IMR-90 (cell line): Measurements from ENCODE around the gene CAMTA1. TPM values are rescaled to one million over a fixed set of nuclear protein-coding genes. Genes with fewer than 3 reads are reported as not detected.

Source experiments
- ATAC-seq: fragments of 200-7000 bp; cut with Tn5 transposase; 2 replicates; pipeline ENCODE4 v1.9.1; 2020; ENCODE audit warnings: low read depth, mild to moderate bottlenecking, moderate library complexity
- BruUV-seq: library from RNA; stranded (reverse); fragments of 400-500 nt; replicated peaks from 2 replicates; lab custom pipeline; 2021; lab: Mats Ljungman, UMichigan
- CTCF ChIA-PET: fragments of 300-600 bp; formaldehyde crosslinking; extraction: SDS; loops from one replicate; lab custom pipeline; 2021; ENCODE audit warnings: antibody characterized with exemption; lab: Yijun Ruan, JAX
- POLR2A ChIA-PET: fragments of 300-600 bp; sonication (Branson Sonifier 250); formaldehyde crosslinking; loops from one replicate; lab custom pipeline; 2022; ENCODE audit warnings: antibody characterized with exemption; ENCODE audit not compliant: unreplicated experiment; lab: Charles Lee
- DNase-seq: peaks from one replicate; pipeline ENCODE4 v3.0.0; 2013
- H2AFZ ChIP-seq: replicated peaks from 2 replicates; pipeline ENCODE3; 2013; ENCODE audit warnings: low read length, mild to moderate bottlenecking; ENCODE audit not compliant: poor library complexity
- H2AK5ac ChIP-seq: 2 replicates; pipeline ENCODE4 v1.6.1; 2013; ENCODE audit warnings: low read depth, low read length, inconsistent platforms
- H2AK9ac ChIP-seq: replicated peaks from 2 replicates; pipeline ENCODE3; 2013; ENCODE audit warnings: mild to moderate bottlenecking, low read depth, low read length, moderate library complexity; ENCODE audit not compliant: poor library complexity
- H2BK120ac ChIP-seq: 2 replicates; pipeline ENCODE4 v1.6.1; 2013; ENCODE audit warnings: low read depth, low read length, inconsistent platforms
- H2BK15ac ChIP-seq: 3 replicates; pipeline ENCODE4 v1.6.1; 2013; ENCODE audit warnings: low read depth, low read length, inconsistent platforms
- H2BK20ac ChIP-seq: 2 replicates; pipeline ENCODE4 v1.6.1; 2013; ENCODE audit warnings: low read depth, mild to moderate bottlenecking, inconsistent platforms, low read length, moderate library complexity
- H2BK5ac ChIP-seq: 2 replicates; pipeline ENCODE4 v1.6.1; 2013; ENCODE audit warnings: mild to moderate bottlenecking, low read depth, low read length, inconsistent platforms; ENCODE audit not compliant: poor library complexity, severe bottlenecking
- H3K14ac ChIP-seq: replicated peaks from 2 replicates; pipeline ENCODE4 v1.6.1; 2013; ENCODE audit warnings: low read depth, low read length, inconsistent platforms
- H3K18ac ChIP-seq: 2 replicates; pipeline ENCODE4 v1.6.1; 2013; ENCODE audit warnings: low read depth, low read length, control low read depth
- H3K23ac ChIP-seq: 2 replicates; pipeline ENCODE4 v1.6.1; 2013; ENCODE audit warnings: low read depth, low read length, inconsistent platforms
- H3K27ac ChIP-seq: 2 replicates; pipeline ENCODE4 v1.5.1; 2013; ENCODE audit warnings: mild to moderate bottlenecking, control low read depth, low read length; ENCODE audit not compliant: insufficient read depth
- H3K27me3 ChIP-seq: 2 replicates; pipeline ENCODE4 v1.6.1; 2013; ENCODE audit warnings: low read length; ENCODE audit not compliant: control insufficient read depth, insufficient read depth
- H3K36me3 ChIP-seq: 2 replicates; pipeline ENCODE4 v1.6.1; 2013; ENCODE audit warnings: low read length, mixed read lengths; ENCODE audit not compliant: control insufficient read depth, insufficient read depth
- H3K4ac ChIP-seq: 2 replicates; pipeline ENCODE4 v1.6.1; 2013; ENCODE audit warnings: low read depth, low read length, inconsistent platforms
- H3K4me1 ChIP-seq: 2 replicates; pipeline ENCODE4 v1.6.1; 2013; ENCODE audit warnings: low read length, mixed read lengths; ENCODE audit not compliant: control insufficient read depth, insufficient read depth
- H3K4me2 ChIP-seq: 2 replicates; pipeline ENCODE4 v1.6.1; 2013; ENCODE audit warnings: low read depth, mild to moderate bottlenecking, control low read depth, low read length, moderate library complexity
- H3K4me3 ChIP-seq: 2 replicates; pipeline ENCODE4 v1.5.1; 2013; ENCODE audit warnings: low read depth, mild to moderate bottlenecking, control low read depth, low read length, moderate library complexity; ENCODE audit not compliant: insufficient read depth
- H3K56ac ChIP-seq: 2 replicates; pipeline ENCODE4 v1.6.1; 2013; ENCODE audit warnings: low read length, inconsistent platforms; ENCODE audit not compliant: insufficient read depth; ENCODE audit errors: extremely low read depth
- H3K79me1 ChIP-seq, 2 experiments: 2 replicates each; pipeline ENCODE4 v1.6.1; 2013; ENCODE audit warnings: low read length in 2 of 2, inconsistent platforms in 1 of 2, low read depth in 1 of 2
- H3K9ac ChIP-seq: 2 replicates; pipeline ENCODE4 v1.6.1; 2013; ENCODE audit warnings: low read depth, low read length, control low read depth
- H3K9me1 ChIP-seq: 2 replicates; pipeline ENCODE4 v1.6.1; 2013; ENCODE audit warnings: low read length, inconsistent platforms; ENCODE audit not compliant: insufficient read depth
- H3K9me3 ChIP-seq: 2 replicates; pipeline ENCODE4 v1.6.1; 2013; ENCODE audit warnings: low read length; ENCODE audit not compliant: control insufficient read depth, insufficient read depth
- H4K20me1 ChIP-seq: 2 replicates; pipeline ENCODE4 v1.6.1; 2013; ENCODE audit warnings: low read length, inconsistent platforms; ENCODE audit not compliant: insufficient read depth
- H4K5ac ChIP-seq: 2 replicates; pipeline ENCODE4 v1.6.1; 2013; ENCODE audit warnings: mild to moderate bottlenecking, low read depth, low read length, control low read depth
- H4K8ac ChIP-seq, 2 experiments: 2 replicates each; pipeline ENCODE4 v1.6.1; 2013; ENCODE audit warnings: low read depth in 2 of 2, low read length in 2 of 2, control low read depth in 1 of 2, inconsistent platforms in 1 of 2
- H4K91ac ChIP-seq: 2 replicates; pipeline ENCODE4 v1.6.1; 2013; ENCODE audit warnings: low read depth, low read length, inconsistent platforms; ENCODE audit not compliant: insufficient read depth
- CHD1 ChIP-seq: IDR thresholded peaks from 2 replicates; pipeline ENCODE4 v1.6.1; 2012; ENCODE audit warnings: low read depth, low read length, improper control_type of control experiment
- MAFK ChIP-seq: IDR thresholded peaks from 2 replicates; pipeline ENCODE4 v1.6.1; 2012; ENCODE audit warnings: low read depth, low read length, improper control_type of control experiment
- MXI1 ChIP-seq: IDR thresholded peaks from 2 replicates; pipeline ENCODE4 v1.6.1; 2012; ENCODE audit warnings: low read depth, mild to moderate bottlenecking, low read length, moderate library complexity, borderline replicate concordance
- POLR2A ChIP-seq: IDR thresholded peaks from 2 replicates; pipeline ENCODE4 v1.6.1; 2012; ENCODE audit warnings: mild to moderate bottlenecking, low read depth, low read length
- RAD21 ChIP-seq: IDR thresholded peaks from 2 replicates; pipeline ENCODE4 v1.6.1; 2012; ENCODE audit warnings: low read length, improper control_type of control experiment
- RFX5 ChIP-seq: IDR thresholded peaks from 2 replicates; pipeline ENCODE4 v1.8.0; 2012; ENCODE audit warnings: low read depth, mild to moderate bottlenecking, low read length, moderate library complexity
- SMC3 ChIP-seq: fragments of 150-350 bp; IDR thresholded peaks from 2 replicates; pipeline ENCODE4 v1.6.1; 2016; ENCODE audit warnings: low read depth, mild to moderate bottlenecking, antibody characterized with exemption, low read length, moderate library complexity
- WGBS, 2 experiments: methylation state at CpG; one replicate each; pipeline versions ENCODE4 v1.1.5 to v1.1.7; 2013; ENCODE audit warnings: missing lambda C conversion rate in 2 of 2; ENCODE audit not compliant: insufficient read length in 1 of 2; ENCODE audit errors: extremely low coverage in 2 of 2; 5-methylcytosine and 5-hydroxymethylcytosine counted together
- dilution Hi-C: fragments of 300-500 bp; cut with HindIII; formaldehyde crosslinking; loops from one replicate; pipeline ENCODE4 v1.14.3; 2018; ENCODE audit warnings: low sequenced_read_pairs; ENCODE audit not compliant: unreplicated experiment
- in situ Hi-C: fragments of 300-500 bp; cut with MboI; formaldehyde crosslinking; loops from 3 replicates; pipeline ENCODE4 v1.14.3; 2019; ENCODE audit warnings: low sequenced_read_pairs, inconsistent platforms, mixed read lengths
- intact Hi-C: fragments of 100-400 bp; cut with micrococcal nuclease; formaldehyde crosslinking; loops from 2 replicates; pipeline ENCODE4 v1.10.0; 2022
- polyA plus RNA-seq, 3 experiments: library from polyadenylated mRNA; depleted of rRNA; stranded (reverse); fragments of >200 nt; gene quantifications; 2 replicates each; pipeline ENCODE4 v1.2.3, GENCODE V29; 2012; ENCODE audit warnings: low replicate concordance in 1 of 3
- total RNA-seq: library from RNA; depleted of rRNA; stranded (reverse); fragments of >200 nt; gene quantifications from 2 replicates; pipeline ENCODE4 v1.2.3, GENCODE V29; 2012
- TF ChIP-seq, protein P1 (sequence below): fragments of 150-350 bp; IDR thresholded peaks from 2 replicates; pipeline ENCODE4 v1.6.1; 2016; ENCODE audit warnings: low read depth, mild to moderate bottlenecking, low read length, moderate library complexity, borderline replicate concordance

The CAMTA1 gene
- total and polyA plus RNA-seq, 2 of the 4 experiments (the other 2 are of a cell fraction), result 35.5 to 74.3 TPM

DNA sequence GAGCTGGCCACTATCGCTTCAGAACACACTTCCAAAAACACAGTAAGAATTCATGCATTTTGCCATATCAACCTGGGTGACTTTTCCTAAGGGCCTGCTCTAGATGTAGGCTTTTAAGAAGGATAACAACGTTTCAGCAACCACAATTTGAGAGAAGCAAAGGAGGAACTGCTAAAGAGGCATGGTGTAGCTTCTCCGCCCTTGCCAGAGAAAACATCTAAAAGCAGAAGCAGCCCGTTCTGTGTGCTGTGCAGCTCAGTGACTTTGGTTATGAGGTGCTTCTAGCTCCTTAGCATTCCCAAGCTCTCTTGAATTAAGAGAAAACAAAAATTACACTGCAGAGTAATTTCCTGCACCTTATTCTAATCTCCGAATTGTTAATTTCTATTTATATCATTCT, 1001.5 kb downstream of the CAMTA1 start:
- Histone ChIP-seq H3K9me3 (peaks cover 6% of the 10 kb centered on the region), H3K79me1 (peaks cover 6 to 12% of the 10 kb centered on the region in 2 experiments; a peak in 3 of 4 replicates), H2BK5ac (no peak overlapping the region), H4K5ac (no peak overlapping the region), H2AK5ac (no peak overlapping the region), H3K27ac (no peak overlapping the region), H3K4me3 (no peak overlapping the region), H3K23ac (no peak overlapping the region), H3K27me3 (no peaks in the 10 kb centered on the region), H2BK120ac (no peak overlapping the region), H3K9me1 (no peaks in the 10 kb centered on the region), H2BK20ac (no peak overlapping the region), H3K4ac (no peak overlapping the region), H3K4me2 (no peak overlapping the region), H3K18ac (no peak overlapping the region), H2BK15ac (no peak overlapping the region), H2AK9ac (no peak overlapping the region), H4K91ac (no peak overlapping the region), H3K56ac (no peak overlapping the region), H2AFZ (no peak overlapping the region), H3K9ac (no peak overlapping the region), H3K14ac (no peak overlapping the region), H4K20me1 (no peaks in the 10 kb centered on the region), H3K4me1 (0 out of 2 replicates have a peak, but pooled peaks cover 4% of the 10 kb centered on the region), H3K36me3 (peaks cover 25% of the 10 kb centered on the region), H4K8ac (no peak overlapping the region)
- TF ChIP-seq POLR2A (no peak), SMC3 (no peak), MXI1 (no peak), MAFK (no peak), RAD21 (no peak), CHD1 (no peak), RFX5 (no peak)
- TF ChIP-seq, protein P1, sequence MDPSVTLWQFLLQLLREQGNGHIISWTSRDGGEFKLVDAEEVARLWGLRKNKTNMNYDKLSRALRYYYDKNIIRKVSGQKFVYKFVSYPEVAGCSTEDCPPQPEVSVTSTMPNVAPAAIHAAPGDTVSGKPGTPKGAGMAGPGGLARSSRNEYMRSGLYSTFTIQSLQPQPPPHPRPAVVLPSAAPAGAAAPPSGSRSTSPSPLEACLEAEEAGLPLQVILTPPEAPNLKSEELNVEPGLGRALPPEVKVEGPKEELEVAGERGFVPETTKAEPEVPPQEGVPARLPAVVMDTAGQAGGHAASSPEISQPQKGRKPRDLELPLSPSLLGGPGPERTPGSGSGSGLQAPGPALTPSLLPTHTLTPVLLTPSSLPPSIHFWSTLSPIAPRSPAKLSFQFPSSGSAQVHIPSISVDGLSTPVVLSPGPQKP, result no peak
- BruUV-seq, result no TSS peak
- no peak for ATAC-seq
- ChIA-PET POLR2A (no interaction called here), CTCF (interaction anchor here (0.6 kb wide), 1 partner anchor 176 kb away, joined by 3 read pairs; no protein-coding TSS in a partner anchor)
- in situ Hi-C loops (no loop called here), intact Hi-C loops (no loop called here), dilution Hi-C loops (no loop called here)
- 100% methylated on average over 1 of the region's 5 CpGs; no CpG with 5 or more reads in 1 of the 2 experiments for WGBS, 2 experiments
- DNase-seq, result no peak
